Measurements from ENCODE around the gene GBP3. TPM values are rescaled to one million over a fixed set of nuclear protein-coding genes. Genes with fewer than 3 reads are reported as not detected.

GBP3 gene
- total and polyA plus RNA-seq, 9 of the 15 experiments (the other 6 are each of a cell fraction or from before 2014, with no cell fraction given) = 0.07 to 0.14 (median 0.11) TPM; not detected in 4

- Histone ChIP-seq H3K4me3 (no peak overlapping the region), H3K36me3 (ENCODE audit: control insufficient read depth, insufficient read depth, low read length) (no peaks in the 10 kb centered on the region), H4K20me1 (replicated peaks; ENCODE audit: control insufficient read depth, insufficient read depth, low read length) (no peaks in the 10 kb centered on the region), H3K9ac (ENCODE audit: insufficient read depth in 1 of 2, low read depth in 2 of 2, low read length in 2 of 2) (no peak overlapping the region), H3K4me2 (ENCODE audit: insufficient read depth, low read length) (no peak overlapping the region), H3K9me3 (replicated peaks; ENCODE audit: control insufficient read depth, insufficient read depth, low read depth, low read length) (no peaks in the 10 kb centered on the region), H3K27ac (ENCODE audit: extremely low read depth, low read depth, low read length) (no peak overlapping the region), H3K9me1 (ENCODE audit: control insufficient read depth, insufficient read depth, low read length) (no peaks in the 10 kb centered on the region), H3K79me2 (ENCODE audit: control insufficient read depth, insufficient read depth, low read length) (no peaks in the 10 kb centered on the region), H3K4me1 (replicated peaks in 1 of 2; ENCODE audit: control insufficient read depth in 2 of 2, insufficient read depth in 2 of 2, low read length in 2 of 2) (peaks cover 0 to 8% of the 10 kb centered on the region in 2 experiments; a peak in 2 of 5 replicates), H2AFZ (ENCODE audit: low read depth, low read length) (no peak overlapping the region), H3K27me3 (ENCODE audit: control insufficient read depth in 2 of 2, insufficient read depth in 2 of 2, low read length in 2 of 2) (no peaks in the 10 kb centered on the region)
- TF ChIP-seq SMAD2 (IDR thresholded peaks at IDR 0.05; ENCODE audit: low read depth, low read length) = no peak
- no peak for TF ChIP-seq CHAMP1 (IDR thresholded peaks at IDR 0.05)
- TF ChIP-seq NFIC (IDR thresholded peaks at IDR 0.05) = peak; percentile 73
- no peak for TF ChIP-seq ZKSCAN8 (CRISPR knock-in tag; IDR thresholded peaks at IDR 0.05)
- TF ChIP-seq VEZF1 (CRISPR knock-in tag; IDR thresholded peaks at IDR 0.05) = no peak
- TF ChIP-seq ZNF639 (CRISPR knock-in tag; conservative IDR thresholded peaks at IDR 0.05 in 1 of 2, IDR thresholded peaks at IDR 0.05 in 1 of 2) = no peak
- TF ChIP-seq MITF (IDR thresholded peaks at IDR 0.05) = no peak
- TF ChIP-seq ZNF512 (tag; IDR thresholded peaks at IDR 0.05) = peak; percentile 62; the same call in 1 of the 2 replicates
- in situ Hi-C loops (cut with MboI) = no loop called here
- BruUV-seq (replicated peaks) = no TSS peak
- ATAC-seq (no peak), FAIRE-seq (no peak), DNase-seq (ENCODE audit: extremely low read depth in 1 of 4, low spot score in 3 of 4) (no peak)
- POLR2A ChIA-PET = no interaction called here
- CTCF ChIA-PET (ENCODE audit: low intra/inter-chr PET ratio) = no interaction called here
- intact Hi-C loops (cut with micrococcal nuclease) = no loop called here
- WGBS (ENCODE audit: insufficient coverage, low coverage, missing lambda C conversion rate) = 7% methylated on average over 1 of the region's 1 CpG
Observed at GRCh38 chr1:89040315-89040626, 17.6 kb upstream of the GBP3 start.
